GM19025 (cell line): ENCODE measurements around the gene GALNT18.

ENCODE experiments used
- ATAC-seq: cut with Tn5 transposase; IDR thresholded peaks from one replicate; pipeline ENCODE4 v1.9.1; 2021; ENCODE audit warnings: mild to moderate bottlenecking, low read depth, moderate library complexity; ENCODE audit not compliant: unreplicated experiment

The GALNT18 gene

GRCh38 chr11:11505190-11505589 lies 116.6 kb downstream of the GALNT18 start:
- ATAC-seq, result no peak

DNA sequence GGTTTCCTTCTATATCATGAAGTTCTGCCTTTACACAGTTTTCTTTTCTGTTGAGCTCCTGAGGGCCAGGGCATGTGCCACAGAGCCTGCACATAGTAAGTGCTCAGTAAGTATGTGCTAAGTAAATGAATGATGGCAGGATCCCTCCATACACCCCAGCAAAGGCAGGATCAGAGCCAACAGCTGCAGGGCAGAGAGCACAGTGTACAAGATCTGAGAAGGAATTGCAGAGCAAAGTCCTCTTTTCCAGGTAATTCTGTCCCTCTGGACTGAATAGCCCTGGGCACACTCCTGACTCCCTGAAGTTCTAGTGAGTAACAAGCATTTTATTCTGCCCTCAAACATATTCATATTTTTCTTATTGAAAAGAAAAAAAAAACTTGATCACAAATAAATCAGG lies 117.7 kb downstream of the GALNT18 start:
- ATAC-seq, result no peak

GRCh38 chr11:11502263-11502861 lies 119.4 kb downstream of the GALNT18 start:
- no peak for ATAC-seq

DNA sequence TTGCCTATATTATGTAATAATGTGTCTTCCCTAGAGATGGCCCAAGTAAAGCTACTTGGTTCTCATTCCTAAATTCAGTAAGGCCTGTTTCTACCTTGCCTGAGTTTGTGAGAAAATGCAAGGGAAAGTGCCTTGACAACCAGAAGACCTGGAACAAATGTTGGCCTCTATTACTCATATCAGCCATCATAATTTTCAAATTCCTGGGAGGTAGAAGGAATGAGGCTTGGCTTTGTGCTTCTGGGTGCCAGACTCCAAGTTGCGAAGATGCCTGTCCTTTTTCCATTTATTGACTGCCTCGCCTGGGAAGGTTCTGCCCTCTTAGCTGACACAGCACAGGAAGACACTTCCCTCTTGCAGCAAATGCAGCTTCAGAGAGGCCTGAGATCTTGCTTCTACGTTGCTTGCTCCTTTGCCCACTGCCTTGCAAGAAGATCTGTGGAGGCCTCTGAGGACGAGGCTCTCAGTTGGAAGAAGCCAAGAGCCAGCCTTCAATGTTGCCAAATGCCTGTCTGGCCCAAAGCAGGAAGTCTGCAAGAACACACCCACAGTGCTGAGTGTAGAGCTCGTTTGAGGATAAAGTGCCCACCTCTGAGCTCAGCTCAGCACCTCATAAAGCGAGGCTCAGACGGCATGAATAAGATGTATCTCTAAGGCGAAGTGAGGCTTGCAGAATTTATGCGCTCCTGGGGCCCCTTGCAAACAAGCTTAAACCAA lies 120.1 kb downstream of the GALNT18 start:
- no peak for ATAC-seq

GRCh38 chr11:11500744-11501487 lies 120.9 kb downstream of the GALNT18 start:
- ATAC-seq, result no peak

DNA sequence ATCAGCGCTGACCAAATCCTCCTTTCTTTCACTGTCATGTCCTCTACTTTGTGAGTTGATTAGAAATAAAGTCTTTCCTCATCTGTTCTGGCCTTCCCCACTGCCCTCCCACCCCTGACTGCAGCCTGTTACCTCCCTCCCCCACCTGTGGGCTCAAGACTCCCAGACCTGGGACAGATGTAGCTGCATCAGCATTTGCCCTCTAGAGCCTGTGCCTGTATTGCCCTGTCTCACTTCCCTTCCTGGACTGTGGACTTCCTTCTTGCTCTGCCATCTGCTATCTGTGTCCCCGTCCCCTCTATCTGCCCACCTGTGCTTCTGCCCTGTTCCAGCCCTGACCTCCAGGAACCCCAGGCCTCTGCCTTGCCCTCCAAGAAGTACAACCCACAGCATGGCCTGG lies 122.5 kb downstream of the GALNT18 start:
- no peak for ATAC-seq

- ATAC-seq, result no peak
These were observed 123.6 kb downstream of the GALNT18 start for GRCh38 chr11:11498195-11498594.

GRCh38 chr11:11496879-11497278 lies 124.9 kb downstream of the GALNT18 start:
- no peak for ATAC-seq

- no peak for ATAC-seq
These were observed 127.5 kb downstream of the GALNT18 start for GRCh38 chr11:11494348-11494747.

GRCh38 chr11:11493698-11494097 lies 128.1 kb downstream of the GALNT18 start:
- no peak for ATAC-seq

DNA sequence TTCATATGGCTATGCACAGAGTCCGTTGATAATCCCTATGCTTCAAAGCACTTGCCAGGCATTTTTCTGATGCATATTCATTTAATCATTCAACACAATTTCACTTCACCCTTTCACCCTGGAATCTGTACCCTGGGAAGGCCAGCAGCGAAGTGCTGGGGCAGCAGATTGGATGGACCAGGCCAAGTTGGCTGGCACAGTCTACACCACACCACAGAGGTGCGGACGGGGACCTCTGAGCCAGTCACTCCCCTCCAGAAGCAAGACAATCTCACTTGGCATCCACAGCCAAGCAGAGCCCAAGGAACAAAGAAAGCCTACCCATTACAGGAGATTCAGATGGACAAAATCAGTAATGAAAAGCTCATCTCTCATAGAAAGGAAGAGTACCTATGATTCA lies 130.2 kb downstream of the GALNT18 start:
- no peak for ATAC-seq

- ATAC-seq, result no peak
These were observed 130.8 kb downstream of the GALNT18 start for GRCh38 chr11:11491014-11491413.

- no peak for ATAC-seq
These were observed 135.4 kb downstream of the GALNT18 start for GRCh38 chr11:11486423-11486822.

DNA sequence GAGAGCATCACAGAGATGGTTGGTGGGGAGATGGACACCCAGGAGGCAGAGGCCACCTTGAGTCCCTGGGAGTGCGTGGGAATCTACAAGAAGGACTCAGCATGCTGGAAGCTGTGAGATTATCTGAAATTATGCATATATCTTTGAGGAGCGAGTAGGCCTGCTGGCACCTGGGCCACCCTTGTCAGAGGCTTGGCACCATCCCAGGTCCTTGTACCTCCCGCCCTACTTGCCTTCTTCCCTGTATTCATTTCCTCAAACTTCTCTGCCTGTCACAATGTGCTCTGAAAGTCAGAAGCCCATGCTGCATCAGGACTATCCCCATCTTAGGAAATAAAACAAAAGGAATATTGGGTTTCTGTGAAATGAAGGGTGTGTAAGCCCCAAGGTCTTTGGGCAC lies 135.8 kb downstream of the GALNT18 start:
- no peak for ATAC-seq

DNA sequence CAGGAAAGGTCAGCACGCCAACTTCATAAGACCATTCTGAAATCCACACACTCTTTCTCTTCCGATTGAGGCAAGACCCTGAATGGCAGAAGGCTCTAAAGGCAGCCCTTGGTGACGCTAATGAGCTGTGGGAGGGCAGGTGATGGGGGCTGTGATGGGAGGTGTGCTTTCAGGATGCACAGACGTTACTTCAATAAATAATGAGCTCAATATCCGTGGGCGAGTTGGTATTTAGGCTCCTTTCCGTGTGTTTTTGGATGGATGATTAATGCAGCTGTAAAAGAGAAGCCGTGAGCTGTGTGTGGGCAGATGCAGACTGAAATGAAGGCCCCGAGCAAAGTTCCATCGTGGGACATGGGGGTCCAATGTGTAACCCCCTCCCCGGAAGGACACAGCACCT lies 138.2 kb downstream of the GALNT18 start:
- ATAC-seq, result no peak

DNA sequence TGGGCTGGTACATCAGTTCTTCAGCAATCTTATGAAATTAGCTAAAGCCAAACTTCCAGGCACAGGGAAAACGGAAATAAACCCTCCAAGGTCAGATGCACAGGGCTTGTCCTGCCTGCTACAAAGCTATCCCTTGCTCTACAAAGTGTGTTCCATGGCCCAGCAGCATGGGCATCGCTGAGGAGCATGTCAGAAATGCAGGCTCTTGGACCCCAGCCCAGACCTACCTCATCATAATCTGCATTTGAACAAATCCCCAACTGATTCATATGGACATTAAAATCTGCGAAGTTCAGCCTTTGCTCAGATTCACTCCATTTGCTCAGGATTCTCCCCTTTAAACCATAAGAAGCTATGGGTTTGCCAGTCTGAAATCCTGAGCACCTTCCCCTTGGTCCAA lies 139.1 kb downstream of the GALNT18 start:
- no peak for ATAC-seq

- ATAC-seq, result no peak
These were observed 140.4 kb downstream of the GALNT18 start for GRCh38 chr11:11481371-11481770.

- no peak for ATAC-seq
These were observed 140.8 kb downstream of the GALNT18 start for GRCh38 chr11:11480971-11481370.

- no peak for ATAC-seq
These were observed 143.1 kb downstream of the GALNT18 start for GRCh38 chr11:11478687-11479086.

DNA sequence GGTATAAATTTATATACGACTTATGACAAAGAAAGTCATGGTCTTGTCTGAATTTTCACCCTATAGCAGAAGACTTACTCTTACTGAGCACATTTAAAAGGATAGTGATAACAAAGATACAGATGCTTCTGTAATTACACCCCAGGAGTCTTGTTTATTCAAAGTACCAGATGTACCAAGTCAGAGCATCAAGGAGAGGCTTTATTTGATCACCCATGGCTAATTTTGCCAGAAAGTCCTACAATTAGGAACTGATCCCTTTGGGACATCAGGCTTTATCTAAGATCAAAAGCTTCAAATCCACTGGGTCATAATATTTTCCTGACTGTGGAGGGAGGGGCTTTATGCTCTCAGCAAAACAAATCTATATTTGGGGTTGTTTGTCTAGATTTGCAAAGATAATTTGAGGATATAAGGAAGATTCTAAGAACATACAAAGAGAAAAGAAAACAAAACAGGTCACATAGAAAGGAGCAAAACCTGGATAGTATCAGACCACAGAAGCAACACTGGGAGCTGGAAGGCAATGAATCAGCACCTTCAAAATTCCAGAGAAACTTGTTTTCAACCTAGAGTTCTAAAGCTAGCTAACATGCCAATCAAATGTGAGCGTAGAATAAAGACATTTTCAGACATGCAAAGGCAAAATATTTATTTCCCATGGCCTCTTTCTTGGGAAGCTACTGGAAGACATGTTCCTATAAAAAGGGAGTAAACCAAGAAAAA lies 143.9 kb downstream of the GALNT18 start:
- no peak for ATAC-seq
